DOHH2 (cell line): Measurements from ENCODE around the gene TRIM45.

Source experiments
- CTCF ChIP-seq: fragments of 200-600 bp; sonication (generic); IDR thresholded peaks from one replicate; pipeline ENCODE4 v1.5.1; 2014; ENCODE audit warnings: antibody characterized with exemption, mild to moderate bottlenecking, low read depth, low read length; ENCODE audit not compliant: poor library complexity, severe bottlenecking
- EZH2phosphoT487 ChIP-seq: fragments of 200-600 bp; sonication (generic); IDR thresholded peaks from 2 replicates; pipeline ENCODE4 v1.6.1; 2017; ENCODE audit warnings: borderline replicate concordance, mild to moderate bottlenecking, antibody characterized with exemption, low read length, moderate library complexity, mixed read lengths

- no peak for TF ChIP-seq EZH2phosphoT487
- TF ChIP-seq CTCF = no peak
Observed at GRCh38 chr1:117092594-117092993, 29.0 kb downstream of the TRIM45 start.
